GM21528 (cell line): ENCODE data around the gene CFAP210.
"Not testable (repeated sequence)": the region's sequence is repeated elsewhere in the genome, so short reads cannot be mapped to it uniquely, and the experiment has no call there.

Experiments used
- ATAC-seq: cut with Tn5 transposase; IDR thresholded peaks from one replicate; pipeline ENCODE4 v1.9.1; 2021; ENCODE audit warnings: mild to moderate bottlenecking, moderate library complexity; ENCODE audit not compliant: unreplicated experiment, low FRiP score

The CFAP210 gene

GRCh38 chr2:169636440-169637097 is 57.6 kb downstream of the CFAP210 start:
- ATAC-seq: no peak

- no peak for ATAC-seq
These were observed 68.4 kb downstream of the CFAP210 start for GRCh38 chr2:169625781-169626180.

- no peak for ATAC-seq
These were observed 71.0 kb downstream of the CFAP210 start for GRCh38 chr2:169623235-169623634.

GRCh38 chr2:169620509-169620908 is 73.7 kb downstream of the CFAP210 start:
- ATAC-seq: no peak

GRCh38 chr2:169619946-169620345 is 74.3 kb downstream of the CFAP210 start:
- no peak for ATAC-seq

- not testable (repeated sequence) for ATAC-seq
These were observed 78.2 kb downstream of the CFAP210 start for GRCh38 chr2:169615982-169616381.

GRCh38 chr2:169613876-169614275 is 80.3 kb downstream of the CFAP210 start:
- ATAC-seq: no peak

GRCh38 chr2:169609264-169609663 is 84.9 kb downstream of the CFAP210 start:
- no peak for ATAC-seq

GRCh38 chr2:169599568-169599967 is 94.6 kb downstream of the CFAP210 start:
- no peak for ATAC-seq

GRCh38 chr2:169598982-169599381 is 95.2 kb downstream of the CFAP210 start:
- no peak for ATAC-seq

- ATAC-seq: not testable (repeated sequence)
These were observed 97.7 kb downstream of the CFAP210 start for GRCh38 chr2:169596546-169596945.
